Transverse colon (tissue), 4 donors: Measurements from ENCODE around the gene SLC37A1.

Source experiments
- POLR2A ChIP-seq: fragments of 450-650 bp; IDR thresholded peaks from one replicate; pipeline ENCODE4 v1.6.1; 2016; ENCODE audit warnings: antibody characterized with exemption, mild to moderate bottlenecking, moderate library complexity
- POLR2AphosphoS5 ChIP-seq, 3 donors: sonication (generic); formaldehyde crosslinking; IDR thresholded peaks; one replicate each; pipeline ENCODE4 v1.6.1; 2016; ENCODE audit warnings: antibody characterized with exemption in 3 of 3
- TF ChIP-seq, protein P1 (sequence below), 5 experiments: fragments of 200-600 bp in 3 of 5; fragments of 450-650 bp in 2 of 5; sonication (generic) in 3 of 5; IDR thresholded peaks; 1 replicate in 2 of 5; 2 replicates in 3 of 5; pipeline ENCODE4 v1.5.1; 2016 to 2017; ENCODE audit warnings: antibody characterized with exemption in 5 of 5, inconsistent platforms in 3 of 5, mild to moderate bottlenecking in 2 of 5, moderate library complexity in 1 of 5

DNA sequence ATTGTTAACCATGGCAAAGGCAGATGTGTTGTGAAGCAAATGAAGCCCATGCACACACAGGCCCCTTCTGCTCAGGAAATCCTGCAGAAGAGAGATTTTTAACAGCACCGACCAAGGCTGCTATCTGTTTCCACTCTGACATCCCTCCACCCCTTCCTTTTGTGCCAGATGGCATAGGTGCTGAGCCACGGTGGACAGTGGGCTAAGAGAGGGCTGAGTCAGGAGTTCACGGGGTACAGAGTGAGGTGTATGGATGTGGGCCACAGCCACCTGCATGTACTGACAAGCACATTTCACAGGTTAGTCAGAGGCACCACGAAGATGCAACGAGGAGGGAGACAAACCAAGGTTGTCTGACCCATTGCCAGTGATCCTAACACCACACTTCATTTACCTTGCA lies 27.1 kb upstream of the SLC37A1 start:
- TF ChIP-seq POLR2A: no peak
- TF ChIP-seq, protein P1, sequence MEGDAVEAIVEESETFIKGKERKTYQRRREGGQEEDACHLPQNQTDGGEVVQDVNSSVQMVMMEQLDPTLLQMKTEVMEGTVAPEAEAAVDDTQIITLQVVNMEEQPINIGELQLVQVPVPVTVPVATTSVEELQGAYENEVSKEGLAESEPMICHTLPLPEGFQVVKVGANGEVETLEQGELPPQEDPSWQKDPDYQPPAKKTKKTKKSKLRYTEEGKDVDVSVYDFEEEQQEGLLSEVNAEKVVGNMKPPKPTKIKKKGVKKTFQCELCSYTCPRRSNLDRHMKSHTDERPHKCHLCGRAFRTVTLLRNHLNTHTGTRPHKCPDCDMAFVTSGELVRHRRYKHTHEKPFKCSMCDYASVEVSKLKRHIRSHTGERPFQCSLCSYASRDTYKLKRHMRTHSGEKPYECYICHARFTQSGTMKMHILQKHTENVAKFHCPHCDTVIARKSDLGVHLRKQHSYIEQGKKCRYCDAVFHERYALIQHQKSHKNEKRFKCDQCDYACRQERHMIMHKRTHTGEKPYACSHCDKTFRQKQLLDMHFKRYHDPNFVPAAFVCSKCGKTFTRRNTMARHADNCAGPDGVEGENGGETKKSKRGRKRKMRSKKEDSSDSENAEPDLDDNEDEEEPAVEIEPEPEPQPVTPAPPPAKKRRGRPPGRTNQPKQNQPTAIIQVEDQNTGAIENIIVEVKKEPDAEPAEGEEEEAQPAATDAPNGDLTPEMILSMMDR (IDR thresholded peaks at IDR 0.05): no peak
- no peak for TF ChIP-seq POLR2AphosphoS5 (IDR thresholded peaks at IDR 0.05)
